Suppressor macrophage treated with lipopolysaccharide for 4 hours (primary cell): ENCODE data around the gene TMEM82.

Source experiments
- DNase-seq: peaks from one replicate; pipeline ENCODE4 v3.0.0-alpha.2; 2020

TMEM82 gene

DNA sequence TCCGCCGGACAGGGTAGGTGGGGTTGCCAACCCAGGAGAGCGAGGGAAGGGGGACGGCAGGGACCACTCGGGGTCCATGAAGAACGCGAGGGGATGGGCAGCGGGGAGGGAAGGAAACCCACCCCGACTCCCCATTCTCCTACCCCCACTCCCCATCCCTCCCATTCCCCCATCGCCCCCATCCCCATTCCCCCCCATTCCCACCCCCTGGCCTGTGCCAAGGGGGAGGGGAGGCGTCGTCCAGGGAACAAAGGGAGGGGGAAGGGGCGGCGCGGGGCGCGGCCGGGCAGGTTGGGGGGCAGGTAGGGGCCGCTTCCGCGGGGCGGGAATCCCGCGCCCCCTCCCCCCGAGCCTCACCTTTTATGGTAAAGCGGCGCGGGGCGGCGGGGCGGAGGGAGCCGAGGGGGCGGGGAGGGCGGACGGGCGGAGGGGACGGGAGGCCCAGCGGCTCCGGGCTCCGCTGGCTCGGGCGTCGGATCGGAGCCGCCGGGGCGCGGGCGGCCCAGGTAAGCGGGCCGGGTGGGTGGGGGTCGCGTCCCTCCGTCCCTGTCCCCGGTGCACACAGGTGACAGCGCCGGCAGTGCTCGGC lies 16.1 kb downstream of the TMEM82 start, which contains the start of gene FBLIM1:
TSS of gene FBLIM1 (plus strand) at position 453 of the 589 bp plus-strand sequence. CDS start 6,189 bp downstream, outside the sequence.
- no peak for DNase-seq

DNA sequence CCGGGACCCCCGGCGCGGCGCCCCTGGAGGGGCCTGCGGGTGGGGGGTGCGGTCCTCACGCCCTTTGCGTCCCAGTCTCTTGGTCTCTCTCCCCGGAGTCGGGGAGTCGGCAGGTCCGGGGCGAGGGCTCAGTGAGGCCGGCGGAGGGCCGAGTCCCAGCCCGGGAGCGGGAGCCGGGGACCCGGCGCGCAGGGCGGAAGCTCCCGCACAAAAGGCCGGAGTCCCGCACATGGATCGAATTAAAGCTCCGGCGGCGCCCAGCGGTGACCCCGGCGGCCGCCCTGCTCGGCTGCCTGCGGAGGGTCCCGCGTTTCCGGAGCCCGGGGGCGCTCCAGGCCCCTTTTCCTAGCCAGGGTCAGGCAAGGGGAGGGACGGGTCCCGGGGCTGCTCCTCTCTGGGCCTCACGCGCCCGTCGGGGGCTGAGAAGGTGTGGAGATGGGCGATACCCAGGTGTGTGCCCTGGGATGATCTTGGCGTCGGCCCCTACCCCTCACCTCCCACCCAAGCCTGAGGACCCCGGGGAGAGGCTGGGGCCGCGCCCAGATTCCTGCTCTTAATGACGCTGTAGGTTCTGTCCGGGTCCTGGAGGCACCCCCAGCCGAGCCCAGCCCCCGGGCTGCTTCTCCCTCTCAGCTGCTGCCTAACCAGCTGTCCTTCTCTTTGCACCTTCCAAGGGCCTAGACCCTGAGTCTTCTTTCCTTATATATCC lies 16.8 kb downstream of the TMEM82 start:
- peak; percentile 15 for DNase-seq

DNA sequence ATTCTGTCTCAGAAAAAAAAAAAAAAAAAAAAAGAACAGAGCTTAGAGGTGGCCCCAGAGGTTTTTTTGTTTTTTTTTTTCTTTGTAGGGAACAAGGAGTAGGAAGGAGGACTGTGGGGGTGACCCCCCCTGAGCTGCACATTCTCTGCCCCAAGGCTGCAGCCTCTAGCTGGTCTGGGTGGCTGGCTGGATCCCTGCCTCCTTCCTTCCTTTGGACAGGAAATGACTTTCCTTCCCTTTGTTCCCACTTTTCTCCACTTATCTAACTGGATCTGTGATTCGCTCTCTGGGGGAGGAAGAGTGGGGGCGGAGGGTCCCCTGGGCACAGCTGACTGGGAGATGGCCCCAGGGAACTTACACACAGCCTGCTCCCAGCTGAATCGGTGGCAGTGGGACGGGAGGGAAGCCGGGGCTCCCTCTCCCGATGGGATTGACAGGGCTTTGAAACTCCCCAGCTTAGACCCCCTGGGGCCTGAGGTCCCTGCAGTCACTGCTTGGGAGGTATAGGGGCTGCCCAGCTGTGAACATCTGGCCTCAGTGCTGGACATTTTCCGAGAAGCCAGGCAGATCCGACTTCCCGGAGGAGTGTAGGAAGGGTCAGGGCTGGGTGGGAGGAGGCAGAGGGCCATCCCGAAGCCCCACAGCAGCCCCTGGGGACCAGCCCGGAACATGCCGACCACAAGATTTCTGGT lies 18.4 kb downstream of the TMEM82 start:
- DNase-seq = no peak

DNA sequence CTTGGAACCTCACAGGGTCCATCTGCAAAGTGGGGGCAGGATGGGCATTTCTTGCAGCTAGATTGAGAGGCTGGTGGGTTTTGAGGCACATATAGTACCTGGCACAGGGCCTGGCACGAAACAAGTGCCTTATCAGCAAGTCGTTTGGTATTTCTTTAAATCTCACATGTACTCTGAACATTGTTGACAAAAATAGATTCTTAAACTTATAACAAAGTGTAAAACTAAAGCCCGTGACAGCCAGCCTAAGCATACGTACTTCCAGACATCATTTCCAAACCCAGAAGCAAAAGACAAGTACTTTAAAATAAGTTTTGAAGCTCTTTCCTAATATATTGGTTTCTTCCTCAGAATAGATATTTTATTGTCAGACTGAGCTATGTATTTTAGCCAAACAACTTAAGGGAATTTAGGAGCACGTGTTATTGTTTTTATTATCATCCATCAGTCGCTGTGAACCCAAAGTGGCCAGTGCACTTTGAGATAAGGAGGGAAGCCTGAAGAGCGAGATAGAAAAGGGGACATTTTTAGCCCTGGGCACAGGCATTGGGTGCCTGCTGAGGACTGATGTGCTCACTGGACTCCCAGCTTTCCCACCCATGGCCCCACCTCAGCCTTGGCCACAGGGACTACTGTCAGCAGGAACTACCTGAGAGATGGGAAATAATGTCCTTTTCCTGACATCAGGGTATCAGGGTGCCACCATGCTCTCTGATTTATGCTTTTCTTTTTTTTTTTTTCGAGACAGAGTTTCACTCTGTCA lies 19.2 kb downstream of the TMEM82 start:
- DNase-seq = no peak

DNA sequence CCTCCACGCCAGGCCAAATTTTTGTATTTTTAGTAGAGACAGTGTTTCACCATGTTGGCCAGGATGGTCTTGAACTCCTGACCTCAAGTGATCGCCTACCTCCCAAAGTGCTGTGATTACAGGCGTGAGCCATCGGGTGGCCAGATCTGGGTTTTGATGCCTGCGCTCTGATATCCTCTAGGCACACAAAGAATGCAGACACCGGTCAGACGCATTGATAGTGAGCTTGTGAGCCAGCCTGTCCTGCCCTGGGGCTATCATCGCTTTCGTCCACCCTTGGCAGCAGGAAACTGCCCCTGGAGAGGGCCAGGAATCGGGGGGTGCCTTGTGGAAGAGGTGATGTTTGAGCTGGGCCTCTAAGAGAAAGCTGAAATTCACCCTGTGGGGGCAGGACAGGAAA lies 20.2 kb downstream of the TMEM82 start:
- DNase-seq = no peak

DNA sequence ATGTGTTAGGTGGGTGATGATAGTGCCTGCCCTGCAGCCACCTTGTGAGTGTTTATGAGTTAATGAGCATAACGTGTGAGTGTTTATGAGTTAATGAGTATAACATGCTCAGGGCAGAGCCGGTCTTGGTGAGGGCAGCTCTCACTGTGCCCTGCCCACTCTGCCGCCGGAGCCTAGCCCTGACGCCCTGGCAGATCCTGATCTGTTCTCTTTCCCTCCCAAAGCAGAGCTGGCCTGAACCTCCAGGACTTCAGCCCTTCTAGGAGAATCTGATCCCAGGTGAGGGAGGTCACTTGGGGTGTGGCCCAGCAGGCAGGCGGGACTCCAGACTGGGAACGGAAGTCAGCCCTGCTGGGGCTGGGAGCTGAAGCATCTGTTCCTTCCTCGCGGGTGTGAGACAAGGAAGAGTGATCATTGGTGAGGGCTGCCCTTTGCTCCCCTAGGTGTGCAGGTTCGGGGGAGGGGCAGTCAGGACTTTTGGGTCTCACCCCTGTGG lies 22.0 kb downstream of the TMEM82 start:
- DNase-seq = no peak

DNA sequence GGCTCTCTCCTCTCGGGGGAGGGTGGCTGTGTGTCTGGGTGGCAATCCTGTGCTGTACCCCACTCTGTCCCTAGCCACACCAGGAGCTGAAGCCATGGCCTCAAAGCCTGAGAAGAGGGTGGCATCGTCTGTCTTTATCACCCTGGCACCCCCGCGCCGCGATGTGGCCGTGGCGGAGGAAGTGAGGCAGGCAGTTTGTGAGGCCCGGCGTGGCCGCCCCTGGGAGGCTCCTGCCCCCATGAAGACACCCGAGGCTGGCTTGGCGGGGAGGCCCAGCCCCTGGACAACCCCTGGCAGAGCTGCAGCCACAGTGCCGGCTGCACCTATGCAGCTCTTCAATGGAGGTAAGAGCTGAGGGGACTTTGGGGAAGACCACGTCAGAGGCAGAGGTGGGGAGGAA lies 22.6 kb downstream of the TMEM82 start:
- no peak for DNase-seq

DNA sequence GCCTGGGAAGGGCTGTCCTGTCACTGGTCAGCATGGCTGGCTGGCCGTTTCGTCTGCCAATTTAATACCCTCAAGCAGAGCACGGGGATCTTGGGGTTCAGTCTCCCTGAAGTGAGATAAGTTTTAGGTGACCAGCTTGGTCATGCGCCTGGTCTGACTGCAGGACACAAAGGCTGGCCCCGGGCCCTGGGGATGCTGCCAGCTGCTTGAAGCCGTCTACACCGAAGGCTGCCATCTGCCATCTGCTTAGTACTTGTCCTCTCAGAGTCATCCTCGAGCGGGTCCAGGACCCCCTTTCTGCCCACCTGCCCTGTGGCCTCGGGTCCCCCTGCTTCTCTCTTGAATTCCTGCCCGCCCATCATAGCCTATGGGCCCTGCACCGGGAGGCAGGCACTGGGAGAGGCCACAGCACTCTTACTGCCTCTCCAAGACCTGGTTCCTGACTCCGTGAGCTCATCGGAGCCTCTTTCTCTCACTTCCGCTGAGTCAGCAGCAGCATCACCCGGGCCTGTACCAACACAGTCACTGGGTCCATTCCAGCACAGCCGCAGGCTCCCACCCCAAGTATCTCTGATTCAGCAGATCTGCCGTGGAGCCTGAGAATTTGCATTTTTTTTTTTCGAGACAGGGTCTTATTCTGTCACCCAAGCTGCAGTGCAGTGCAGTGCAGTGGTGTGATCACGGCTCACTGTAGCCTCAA lies 23.3 kb downstream of the TMEM82 start:
- DNase-seq = no peak

DNA sequence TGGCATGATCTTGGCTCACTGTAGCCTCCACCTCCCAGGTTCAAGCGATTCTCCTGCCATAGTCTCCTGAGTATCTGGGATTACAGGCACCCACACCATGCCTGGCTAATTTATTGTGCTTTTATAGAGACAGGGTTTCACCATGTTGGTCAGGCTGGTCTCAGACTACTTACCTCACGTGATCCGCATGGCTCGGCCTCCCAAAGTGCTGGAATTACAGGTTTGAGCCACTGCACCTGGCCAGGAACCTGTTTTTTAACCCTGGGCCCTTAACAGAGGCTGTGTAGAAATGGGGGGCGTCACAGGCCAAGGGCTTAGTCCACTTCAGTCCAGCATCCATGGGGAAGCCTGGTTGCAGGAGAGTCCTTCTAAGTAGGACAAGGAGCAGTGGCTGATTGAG lies 25.6 kb downstream of the TMEM82 start:
- DNase-seq = no peak

DNA sequence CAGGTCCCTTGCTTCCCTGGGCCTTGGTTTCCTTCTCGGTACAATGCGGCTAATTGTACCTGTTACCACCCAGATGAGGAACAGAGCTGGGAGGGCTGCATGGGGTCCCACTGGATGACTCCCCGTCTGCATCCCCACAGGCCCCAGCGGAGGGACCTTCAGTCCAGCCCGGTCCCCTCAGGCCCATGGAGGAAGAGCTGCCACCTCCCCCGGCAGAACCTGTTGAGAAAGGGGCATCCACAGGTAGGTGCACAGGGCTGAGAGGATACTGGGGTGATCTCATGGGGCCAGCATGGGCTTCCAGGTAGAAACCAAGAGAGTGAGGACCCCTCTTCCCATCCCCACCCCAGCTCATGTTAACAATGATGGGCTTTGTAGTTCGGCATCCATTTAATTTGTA lies 26.1 kb downstream of the TMEM82 start:
- no peak for DNase-seq

DNA sequence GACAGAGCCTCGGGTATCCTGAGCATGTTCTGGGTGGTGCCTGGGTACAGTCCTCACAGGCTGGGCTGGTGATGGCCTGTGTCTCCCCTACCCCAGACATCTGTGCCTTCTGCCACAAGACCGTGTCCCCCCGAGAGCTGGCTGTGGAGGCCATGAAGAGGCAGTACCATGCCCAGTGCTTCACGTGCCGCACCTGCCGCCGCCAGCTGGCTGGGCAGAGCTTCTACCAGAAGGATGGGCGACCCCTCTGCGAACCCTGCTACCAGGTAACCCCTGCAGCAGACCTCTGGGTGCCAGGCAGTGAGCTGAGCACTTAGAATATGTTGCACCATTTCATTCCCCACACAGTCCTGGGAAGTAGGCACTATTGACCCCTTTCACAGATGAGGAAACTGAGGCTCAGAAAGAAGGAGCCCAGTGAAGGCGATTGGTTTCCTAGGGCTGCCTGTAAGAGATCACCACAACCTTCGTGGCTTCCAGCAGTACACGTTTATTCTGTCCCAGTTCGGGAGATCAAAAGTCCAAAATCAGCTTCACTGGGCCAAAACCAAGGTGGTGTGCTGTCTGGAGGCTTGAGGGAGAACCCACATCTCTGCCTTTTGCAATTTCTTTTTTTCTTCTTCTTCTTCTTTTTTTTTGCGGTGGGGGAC lies 28.1 kb downstream of the TMEM82 start:
- no peak for DNase-seq

DNA sequence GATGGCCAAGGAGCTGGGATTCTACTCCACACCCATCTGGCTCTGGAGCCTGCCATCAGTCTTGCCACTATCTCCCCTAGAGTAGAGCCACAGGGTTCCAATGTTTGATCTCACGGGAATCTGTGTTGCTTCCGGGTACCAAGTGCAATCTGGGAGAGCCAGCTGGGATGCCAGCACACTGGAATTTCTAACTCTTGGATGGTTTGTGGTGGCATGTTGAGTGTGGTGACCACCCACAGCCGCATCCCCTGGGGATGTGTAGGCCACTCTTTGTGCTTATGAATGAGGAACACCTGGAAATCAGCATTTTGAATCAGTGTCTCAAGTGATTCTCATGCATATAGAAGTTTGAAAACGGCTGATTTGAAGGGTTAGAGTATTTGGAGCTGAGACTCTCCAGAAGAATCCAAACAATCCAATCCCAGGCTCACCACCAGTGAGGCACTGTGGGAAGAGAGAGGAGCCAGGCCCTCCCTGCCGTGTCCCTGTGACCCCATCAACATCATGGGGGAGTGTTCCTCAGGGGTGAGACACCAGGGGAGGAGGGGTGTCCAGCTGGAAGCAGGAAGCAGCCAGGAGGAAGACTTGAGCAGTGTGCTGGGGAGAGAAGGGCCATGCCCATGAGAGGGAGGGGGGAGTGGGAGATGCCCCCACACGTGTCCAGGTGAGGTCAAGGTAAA lies 29.7 kb downstream of the TMEM82 start:
- no peak for DNase-seq

DNA sequence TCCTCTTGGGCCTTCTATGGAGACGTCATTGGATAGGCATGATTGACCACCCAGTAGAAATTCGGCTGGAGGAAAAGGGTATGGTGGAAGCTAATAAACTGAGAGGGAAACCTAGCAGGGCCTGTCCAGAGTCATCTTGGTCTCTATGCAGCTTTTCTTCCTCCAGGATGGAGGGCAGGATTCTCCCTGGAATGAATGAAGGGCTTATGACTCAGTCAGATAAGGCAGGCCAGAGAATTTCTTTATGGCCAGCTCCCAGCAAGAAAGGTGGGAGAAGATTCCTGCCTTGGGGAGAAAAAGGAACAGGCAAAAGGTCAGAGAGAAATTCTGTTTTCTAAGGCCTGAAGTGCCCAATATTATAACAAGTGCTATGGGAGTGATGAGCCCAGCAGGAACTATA lies 33.4 kb downstream of the TMEM82 start:
- DNase-seq = no peak

DNA sequence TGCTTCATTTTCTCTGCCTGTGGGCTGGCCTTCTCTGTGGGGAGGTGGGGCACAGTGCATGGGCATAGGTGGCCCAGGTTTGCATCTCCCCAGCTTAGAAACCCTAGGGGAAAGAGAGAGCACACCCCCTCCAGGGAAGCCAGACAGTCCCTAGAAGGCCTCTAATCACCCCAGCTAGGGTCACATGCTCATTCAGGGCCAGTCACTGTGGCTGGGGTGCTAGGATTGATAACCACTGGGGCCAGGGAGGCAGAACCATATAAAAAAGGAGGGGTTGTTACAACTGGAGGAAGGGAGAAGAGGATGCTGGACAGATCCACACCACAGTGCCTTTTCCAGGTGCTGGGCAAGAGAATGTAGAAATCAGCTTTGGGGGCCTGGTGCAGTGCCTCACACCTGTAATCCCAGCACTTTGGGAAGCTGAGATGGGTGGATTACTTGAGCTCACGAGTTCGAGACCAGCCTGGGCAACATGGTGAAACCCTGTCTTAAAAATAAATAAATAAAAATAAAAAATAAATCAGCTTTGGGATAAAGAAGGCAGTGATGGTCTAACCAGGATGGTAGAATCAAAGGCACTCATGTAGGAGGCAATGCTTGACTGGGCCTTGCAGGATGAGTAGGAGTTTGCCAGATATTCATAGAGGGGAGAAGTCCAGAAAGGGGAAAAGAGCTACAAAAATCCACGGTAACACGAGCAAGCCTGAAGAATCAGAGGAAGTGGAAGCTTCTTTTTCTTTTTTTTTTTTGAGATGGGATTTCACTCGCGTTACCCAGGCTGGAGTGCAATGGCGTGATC lies 35.8 kb downstream of the TMEM82 start:
- DNase-seq = no peak

DNA sequence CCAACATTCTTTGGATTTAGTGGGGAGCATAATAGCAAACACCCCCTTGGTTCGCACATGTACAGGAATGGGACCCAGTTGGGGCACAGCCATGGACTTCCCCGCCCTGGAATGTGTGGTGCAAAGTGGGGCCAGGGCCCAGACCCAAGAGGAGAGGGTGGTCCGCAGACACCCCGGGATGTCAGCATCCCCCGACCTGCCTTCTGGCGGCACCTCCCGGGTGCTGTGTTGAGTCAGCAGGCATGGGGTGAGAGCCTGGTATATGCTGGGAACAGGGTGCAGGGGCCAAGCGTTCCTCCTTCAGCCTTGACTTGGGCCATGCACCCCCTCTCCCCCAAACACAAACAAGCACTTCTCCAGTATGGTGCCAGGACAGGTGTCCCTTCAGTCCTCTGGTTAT lies 43.4 kb downstream of the TMEM82 start:
- no peak for DNase-seq

DNA sequence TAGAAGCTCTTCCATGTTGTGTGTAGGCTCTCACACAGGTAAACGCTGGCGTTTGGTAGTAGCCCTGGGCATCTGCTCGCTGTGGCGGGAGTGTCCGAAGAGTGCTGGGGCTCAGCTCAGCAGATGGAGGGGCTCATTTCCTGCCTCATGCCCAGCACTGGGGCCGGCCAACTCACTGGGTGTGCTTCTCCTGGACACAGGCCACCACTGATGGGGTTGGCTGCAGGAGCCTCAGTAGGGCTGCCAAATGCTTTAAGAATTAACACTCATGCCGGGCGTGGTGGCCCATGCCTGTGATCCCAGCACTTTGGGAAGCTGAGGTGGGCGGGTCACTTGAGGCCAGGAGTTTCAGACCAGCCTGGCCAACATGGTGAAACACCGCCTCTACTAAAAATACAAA lies 44.3 kb downstream of the TMEM82 start:
- DNase-seq = no peak

DNA sequence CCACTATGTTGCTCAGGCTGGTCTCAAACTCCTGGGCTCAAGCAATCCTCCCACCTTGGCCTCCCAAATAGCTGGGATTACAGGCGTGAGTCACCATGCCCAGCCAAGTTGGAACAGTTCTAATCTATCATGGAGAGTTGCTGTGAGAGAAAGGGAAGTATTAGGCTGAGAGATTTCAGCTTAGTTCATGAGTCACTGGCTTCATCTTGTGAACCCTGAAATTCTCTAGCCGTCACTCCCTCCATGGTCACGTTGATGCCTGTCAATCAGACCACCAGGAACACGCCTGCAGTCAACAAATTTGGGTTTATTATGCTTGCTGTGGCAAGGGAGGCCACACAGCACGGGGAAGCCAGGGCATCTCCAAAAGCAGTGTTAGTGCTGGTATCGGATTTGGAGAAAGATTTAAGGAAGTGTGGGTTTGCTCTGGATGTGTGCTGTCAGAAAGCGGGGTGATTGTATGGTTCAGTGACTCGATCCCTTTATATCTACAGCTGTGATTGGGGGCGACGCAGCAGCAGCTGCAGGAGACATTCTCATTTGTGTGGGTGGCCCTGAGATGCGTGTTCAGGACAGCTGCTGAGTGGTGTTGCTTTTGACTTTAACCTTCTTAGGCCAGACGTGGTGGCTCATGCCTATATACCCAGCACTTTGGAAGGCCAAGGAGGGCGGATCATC lies 46.5 kb downstream of the TMEM82 start:
- DNase-seq = peak; percentile 87

DNA sequence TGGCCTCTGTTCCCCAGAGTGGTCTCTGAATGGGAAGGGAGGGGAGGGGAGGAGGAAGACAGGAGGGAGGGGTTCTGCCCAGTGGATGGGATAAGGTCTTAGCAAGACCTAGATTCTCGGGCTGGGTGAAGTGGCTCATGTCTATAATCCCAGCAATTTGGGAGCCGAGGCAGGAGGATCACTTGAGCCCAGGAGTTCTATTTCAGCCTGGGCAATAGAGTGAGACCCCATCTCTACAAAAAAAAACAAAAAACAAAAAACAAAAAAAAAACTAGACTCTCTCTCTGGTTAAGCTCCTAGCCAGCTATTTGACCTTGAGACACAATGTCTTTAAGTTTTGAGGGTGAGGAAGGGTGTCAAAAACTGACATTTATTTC lies 53.8 kb downstream of the TMEM82 start:
- no peak for DNase-seq
